Naive thymus-derived CD4-positive, alpha-beta T cell (primary cell): Measurements from ENCODE around the gene C2CD3. TPM values are rescaled to one million over a fixed set of nuclear protein-coding genes. Genes with fewer than 3 reads are reported as not detected.

Source experiments
- ATAC-seq: fragments of 150-1000 bp; cut with Tn5 transposase; 2 replicates; pipeline ENCODE4 v1.10.0; 2021; ENCODE audit warnings: mild to moderate bottlenecking, moderate library complexity
- CTCF ChIA-PET: fragments of 350-600 bp; sonication (Branson Sonifier 250); formaldehyde crosslinking; loops from one replicate; lab custom pipeline; 2021; ENCODE audit warnings: antibody characterized with exemption; lab: Charles Lee
- POLR2A ChIA-PET: fragments of 350-600 bp; sonication (Branson Sonifier 250); formaldehyde crosslinking; loops from one replicate; lab custom pipeline; 2021; ENCODE audit warnings: antibody characterized with exemption, inconsistent platforms; lab: Charles Lee
- DNase-seq, 9 donors: peaks; one replicate each; pipeline versions ENCODE4 v3.0.0 to v3.0.0-alpha.2; 2020 to 2022; ENCODE audit warnings: mixed read lengths in 1 of 9
- H3K27ac ChIP-seq: one replicate; pipeline ENCODE4 v1.7.0; 2013; ENCODE audit warnings: mild to moderate bottlenecking, low read depth, low read length, moderate library complexity
- H3K27me3 ChIP-seq, 2 donors: one replicate each; pipeline ENCODE4 v1.7.0; 2013; ENCODE audit warnings: low read length in 2 of 2, mild to moderate bottlenecking in 2 of 2, moderate library complexity in 2 of 2; ENCODE audit not compliant: control insufficient read depth in 2 of 2, insufficient read depth in 2 of 2
- H3K36me3 ChIP-seq, 3 experiments: 1 replicate in 2 of 3; 2 replicates in 1 of 3; pipeline ENCODE4 v1.7.0; 2013; ENCODE audit warnings: low read length in 3 of 3, mild to moderate bottlenecking in 3 of 3, moderate library complexity in 1 of 3; ENCODE audit not compliant: insufficient read depth in 3 of 3, control insufficient read depth in 2 of 3
- H3K4me1 ChIP-seq, 2 donors: one replicate each; pipeline ENCODE4 v1.7.0; 2013; ENCODE audit warnings: low read length in 2 of 2, mild to moderate bottlenecking in 2 of 2, moderate library complexity in 1 of 2; ENCODE audit not compliant: control insufficient read depth in 2 of 2, insufficient read depth in 2 of 2
- H3K4me3 ChIP-seq: 2 replicates; pipeline ENCODE4 v1.7.0; 2013; ENCODE audit warnings: mild to moderate bottlenecking, low read length
- H3K9me3 ChIP-seq, 3 experiments: 1 replicate in 2 of 3; 2 replicates in 1 of 3; pipeline ENCODE4 v1.7.0; 2013; ENCODE audit warnings: low read length in 3 of 3; ENCODE audit not compliant: control insufficient read depth in 2 of 3
- H3K27ac Mint-ChIP-seq, 9 donors: one replicate each; pipeline ENCODE4 v1.8.0; 2020 to 2022; ENCODE audit warnings: mixed read lengths in 9 of 9, mild to moderate bottlenecking in 8 of 9, moderate library complexity in 5 of 9, inconsistent platforms in 2 of 9
- H3K27me3 Mint-ChIP-seq, 5 donors: one replicate each; pipeline ENCODE4 v1.8.0; 2021 to 2022; ENCODE audit warnings: mixed read lengths in 5 of 5, mild to moderate bottlenecking in 1 of 5
- H3K36me3 Mint-ChIP-seq, 5 donors: one replicate each; pipeline ENCODE4 v1.8.0; 2020 to 2022; ENCODE audit warnings: mixed read lengths in 5 of 5, mild to moderate bottlenecking in 3 of 5, inconsistent platforms in 1 of 5
- H3K4me1 Mint-ChIP-seq, 7 donors: one replicate each; pipeline ENCODE4 v1.8.0; 2020 to 2022; ENCODE audit warnings: mixed read lengths in 7 of 7, mild to moderate bottlenecking in 3 of 7, inconsistent platforms in 1 of 7
- H3K4me3 Mint-ChIP-seq, 10 donors: one replicate each; pipeline ENCODE4 v1.8.0; 2020 to 2022; ENCODE audit warnings: mild to moderate bottlenecking in 10 of 10, mixed read lengths in 10 of 10, moderate library complexity in 6 of 10, inconsistent platforms in 2 of 10
- H3K9me3 Mint-ChIP-seq, 11 donors: one replicate each; pipeline ENCODE4 v1.8.0; 2020 to 2022; ENCODE audit warnings: mixed read lengths in 11 of 11, mild to moderate bottlenecking in 4 of 11, inconsistent platforms in 1 of 11, moderate library complexity in 1 of 11
- intact Hi-C, 2 donors: fragments of 100-400 bp; cut with micrococcal nuclease; formaldehyde crosslinking; loops; one replicate each; pipeline ENCODE4 v1.15.1; 2023
- polyA plus RNA-seq, 2 donors: library from polyadenylated mRNA; unstranded; fragments of 300-500 nt; fragmentation: Illumina TruSeq; gene quantifications; one replicate each; pipeline ENCODE4 v1.2.3, GENCODE V29; 2021
- total RNA-seq, 6 experiments: library from RNA in 5 of 6; stranded (reverse) in 5 of 6; gene quantifications; 1 replicate in 5 of 6; 2 replicates in 1 of 6; pipeline ENCODE4 v1.2.3 and lab custom pipeline; 2021 to 2026

Gene C2CD3
- total and polyA plus RNA-seq, 7 experiments from 2014 or later = 8.0 to 42.5 (median 34.6) TPM

DNA sequence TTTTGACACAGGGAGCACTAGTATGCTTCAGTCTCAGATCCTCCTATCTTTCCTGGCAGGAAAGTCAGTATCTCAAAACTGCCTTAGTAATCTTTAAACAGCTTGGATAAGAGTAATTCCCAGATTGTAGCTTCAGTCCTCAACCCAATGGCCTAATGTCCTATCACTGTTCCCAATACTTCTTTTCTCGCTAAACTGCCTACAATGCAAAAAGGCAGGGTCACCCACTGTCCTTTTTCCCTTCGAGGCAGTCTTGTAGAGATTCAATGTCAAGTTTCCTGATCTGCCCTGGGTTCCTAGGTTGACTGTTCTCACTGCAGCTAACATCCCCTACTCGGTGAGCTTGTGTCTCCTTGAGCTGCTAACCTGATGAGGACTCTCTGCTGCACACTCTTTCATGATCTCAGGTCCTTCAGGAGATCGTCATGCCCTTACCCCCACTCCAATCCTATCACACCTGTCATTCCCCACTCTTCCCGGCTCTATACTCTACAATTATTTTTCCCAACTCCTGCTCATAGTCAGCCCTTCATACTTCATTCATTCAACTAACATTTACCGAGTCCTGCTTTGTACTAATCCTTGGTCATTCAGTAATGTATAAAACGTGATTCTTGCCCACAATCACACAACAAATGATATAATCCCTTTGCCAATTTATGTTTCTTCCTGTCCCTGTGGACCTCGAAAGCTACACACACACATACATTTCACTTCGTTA is 904 bp downstream of the C2CD3 start:
- no peak overlapping the region for H3K27ac Mint-ChIP-seq
- no peaks in the 10 kb centered on the region for H3K27me3 ChIP-seq
- peak overlapping the region; percentile 76 for H3K27ac ChIP-seq
- H3K36me3 ChIP-seq = peaks cover 0 to 21% (median 0%) of the 10 kb centered on the region in 3 experiments
- intact Hi-C loops = loop anchor here (2.0 to 10.0 kb wide), 9 partner anchors 195 to 1735 kb away; partner anchors contain the start of genes ATG16L2 (in 1 of the 2), CLPB (in 1 of the 2), MRPL48 (in 1 of the 2) and NEU3 (in 1 of the 2)
- H3K4me3 Mint-ChIP-seq = no peak overlapping the region
- H3K4me1 ChIP-seq = peaks cover 30 to 32% of the 10 kb centered on the region in 2 donors
- no peaks in the 10 kb centered on the region for H3K9me3 ChIP-seq
- DNase-seq (no peak), ATAC-seq (no peak)
- H3K9me3 Mint-ChIP-seq = no peaks in the 10 kb centered on the region
- H3K36me3 Mint-ChIP-seq = peaks cover 0 to 26% (median 20%) of the 10 kb centered on the region in 5 donors
- H3K4me1 Mint-ChIP-seq = peaks cover 6 to 31% (median 18%) of the 10 kb centered on the region in 7 donors
- H3K27me3 Mint-ChIP-seq = no peaks in the 10 kb centered on the region
- ChIA-PET CTCF (interaction anchor here (1.0 kb wide), 1 partner anchor 86 kb away, joined by 3 read pairs; no protein-coding TSS in a partner anchor), POLR2A (interaction anchor here (0.6 to 1.7 kb wide), 9 partner anchors 8 to 1946 kb away, joined by 3 to 4 read pairs (median 3); no protein-coding TSS in a partner anchor)
- peak overlapping the region; percentile 73 for H3K4me3 ChIP-seq

- peaks cover 0 to 31% (median 0%) of the 10 kb centered on the region in 3 experiments for H3K36me3 ChIP-seq
- H3K27me3 ChIP-seq = no peaks in the 10 kb centered on the region
- no peaks in the 10 kb centered on the region for H3K9me3 Mint-ChIP-seq
- no peak overlapping the region for H3K4me3 ChIP-seq
- H3K27me3 Mint-ChIP-seq = no peaks in the 10 kb centered on the region
- no peaks in the 10 kb centered on the region for H3K9me3 ChIP-seq
- H3K4me1 Mint-ChIP-seq = peaks cover 5 to 25% (median 14%) of the 10 kb centered on the region in 7 donors
- peak overlapping the region in 6 of 10 donors; percentile 4 to 56 (median 38) for H3K4me3 Mint-ChIP-seq
- POLR2A ChIA-PET = no interaction called here
- H3K27ac ChIP-seq = no peak overlapping the region
- ATAC-seq = no peak
- intact Hi-C loops = no loop called here
- no peak for DNase-seq
- peaks cover 30 to 32% of the 10 kb centered on the region in 2 donors for H3K4me1 ChIP-seq
- CTCF ChIA-PET = no interaction called here
- H3K36me3 Mint-ChIP-seq = peaks cover 0 to 26% (median 13%) of the 10 kb centered on the region in 5 donors
- peak overlapping the region in 1 of 9 donors; percentile 2 for H3K27ac Mint-ChIP-seq
These were observed 2.0 kb downstream of the C2CD3 start for GRCh38 chr11:74168838-74169237.

DNA sequence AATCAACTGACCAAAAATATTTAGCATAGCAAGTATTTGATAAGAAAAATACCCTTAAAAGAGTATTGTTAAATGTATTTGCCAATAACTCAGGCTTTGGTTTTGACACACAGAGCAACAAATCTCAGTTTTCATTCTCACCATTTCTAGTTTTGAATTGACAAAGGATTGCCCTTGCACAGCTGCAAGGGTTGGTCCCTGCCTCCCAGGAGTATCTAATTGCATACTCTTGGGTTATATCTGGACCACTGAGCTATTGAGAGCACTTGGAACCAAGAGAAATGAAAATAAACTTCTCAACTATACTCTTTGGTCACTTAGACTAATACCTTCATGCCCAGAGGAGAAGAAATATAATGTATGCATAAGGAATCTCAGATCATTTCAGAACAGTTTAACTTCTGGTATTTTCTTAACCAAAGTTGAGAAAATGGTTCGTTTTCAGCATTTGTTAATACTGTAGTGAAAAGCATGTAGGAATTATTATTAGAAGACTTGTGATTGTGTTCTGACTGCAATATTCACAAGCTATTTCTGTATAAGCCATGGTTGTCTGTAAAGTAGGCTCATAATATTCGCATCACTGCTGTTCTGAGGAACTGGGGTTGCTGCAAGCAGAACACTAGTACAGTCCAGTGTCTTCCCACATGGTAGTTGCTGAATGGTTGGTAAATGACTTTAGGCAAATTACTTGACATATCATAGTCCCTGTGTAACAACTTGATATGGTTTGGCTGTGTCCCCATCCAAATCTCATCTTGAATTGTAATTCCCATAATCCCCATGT is 7.9 kb downstream of the C2CD3 start:
- CTCF ChIA-PET = no interaction called here

GRCh38 chr11:74159642-74160041 is 11.2 kb downstream of the C2CD3 start:
- Histone ChIP-seq H3K27ac (no peak overlapping the region), H3K4me1 (no peaks in the 10 kb centered on the region), H3K36me3 (peaks cover 0 to 18% (median 0%) of the 10 kb centered on the region in 3 experiments), H3K27me3 (no peaks in the 10 kb centered on the region), H3K9me3 (no peaks in the 10 kb centered on the region), H3K4me3 (no peak overlapping the region)
- H3K36me3 Mint-ChIP-seq = peaks cover 15 to 55% (median 29%) of the 10 kb centered on the region in 5 donors
- ChIA-PET POLR2A (interaction anchor here (0.7 kb wide), 1 partner anchor 50 kb away, joined by 3 read pairs; no protein-coding TSS in a partner anchor), CTCF (no interaction called here)
- ATAC-seq (no peak), DNase-seq (no peak)
- no peaks in the 10 kb centered on the region for H3K9me3 Mint-ChIP-seq
- no peak overlapping the region for H3K27ac Mint-ChIP-seq
- peaks cover 7 to 49% (median 27%) of the 10 kb centered on the region in 7 donors for H3K4me1 Mint-ChIP-seq
- no peak overlapping the region for H3K4me3 Mint-ChIP-seq
- intact Hi-C loops = no loop called here
- no peaks in the 10 kb centered on the region for H3K27me3 Mint-ChIP-seq

More for the DNA sequence above, 7.9 kb downstream of the C2CD3 start:
- Histone ChIP-seq H3K4me1 (peaks cover 0 to 1% of the 10 kb centered on the region in 2 donors), H3K27me3 (no peaks in the 10 kb centered on the region), H3K9me3 (no peaks in the 10 kb centered on the region), H3K36me3 (peaks cover 0 to 30% (median 0%) of the 10 kb centered on the region in 3 experiments), H3K27ac (no peak overlapping the region), H3K4me3 (no peak overlapping the region)
- peaks cover 11 to 49% (median 28%) of the 10 kb centered on the region in 7 donors for H3K4me1 Mint-ChIP-seq
- intact Hi-C loops = no loop called here
- H3K9me3 Mint-ChIP-seq = no peaks in the 10 kb centered on the region
- H3K27ac Mint-ChIP-seq = peak overlapping the region in 1 of 9 donors; percentile 41
- ATAC-seq (no peak), DNase-seq (no peak)
- no peak overlapping the region for H3K4me3 Mint-ChIP-seq
- POLR2A ChIA-PET = interaction anchor here (0.7 kb wide), 1 partner anchor 167 kb away, joined by 3 read pairs; no protein-coding TSS in a partner anchor
- H3K36me3 Mint-ChIP-seq = peaks cover 11 to 52% (median 35%) of the 10 kb centered on the region in 5 donors
- no peaks in the 10 kb centered on the region for H3K27me3 Mint-ChIP-seq

DNA sequence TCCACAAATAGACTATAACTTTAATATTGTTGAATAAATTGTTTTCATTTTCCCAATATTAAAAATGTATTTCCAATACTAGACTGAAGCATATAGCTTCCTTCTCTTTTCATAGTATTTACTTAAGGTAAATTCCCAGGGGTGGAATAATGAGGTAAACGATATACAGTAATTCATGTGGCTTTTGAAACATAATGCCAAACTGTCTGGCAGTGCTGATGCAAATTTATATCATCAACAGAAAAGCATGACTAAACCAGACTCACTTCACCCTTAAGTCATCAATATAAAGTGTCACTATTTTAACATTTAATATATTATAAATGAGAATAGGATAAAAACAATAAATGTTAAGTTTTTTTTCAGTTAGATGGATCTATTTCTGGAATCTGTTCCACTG is 13.6 kb downstream of the C2CD3 start:
- DNase-seq (no peak), ATAC-seq (no peak)
- no peak overlapping the region for H3K4me3 Mint-ChIP-seq
- H3K9me3 ChIP-seq = no peaks in the 10 kb centered on the region
- H3K4me1 ChIP-seq = no peaks in the 10 kb centered on the region
- no peak overlapping the region for H3K4me3 ChIP-seq
- peaks cover 0 to 7% (median 0%) of the 10 kb centered on the region in 3 experiments for H3K36me3 ChIP-seq
- no peak overlapping the region for H3K27ac Mint-ChIP-seq
- peaks cover 5 to 36% (median 24%) of the 10 kb centered on the region in 7 donors for H3K4me1 Mint-ChIP-seq
- ChIA-PET CTCF (no interaction called here), POLR2A (interaction anchor here (0.7 kb wide), 1 partner anchor 13 kb away, joined by 3 read pairs; no protein-coding TSS in a partner anchor)
- H3K27me3 ChIP-seq = no peaks in the 10 kb centered on the region
- peaks cover 15 to 65% (median 42%) of the 10 kb centered on the region in 5 donors for H3K36me3 Mint-ChIP-seq
- intact Hi-C loops = no loop called here
- no peaks in the 10 kb centered on the region for H3K27me3 Mint-ChIP-seq
- H3K27ac ChIP-seq = no peak overlapping the region
- peaks cover 0 to 2% (median 0%) of the 10 kb centered on the region in 11 donors for H3K9me3 Mint-ChIP-seq

DNA sequence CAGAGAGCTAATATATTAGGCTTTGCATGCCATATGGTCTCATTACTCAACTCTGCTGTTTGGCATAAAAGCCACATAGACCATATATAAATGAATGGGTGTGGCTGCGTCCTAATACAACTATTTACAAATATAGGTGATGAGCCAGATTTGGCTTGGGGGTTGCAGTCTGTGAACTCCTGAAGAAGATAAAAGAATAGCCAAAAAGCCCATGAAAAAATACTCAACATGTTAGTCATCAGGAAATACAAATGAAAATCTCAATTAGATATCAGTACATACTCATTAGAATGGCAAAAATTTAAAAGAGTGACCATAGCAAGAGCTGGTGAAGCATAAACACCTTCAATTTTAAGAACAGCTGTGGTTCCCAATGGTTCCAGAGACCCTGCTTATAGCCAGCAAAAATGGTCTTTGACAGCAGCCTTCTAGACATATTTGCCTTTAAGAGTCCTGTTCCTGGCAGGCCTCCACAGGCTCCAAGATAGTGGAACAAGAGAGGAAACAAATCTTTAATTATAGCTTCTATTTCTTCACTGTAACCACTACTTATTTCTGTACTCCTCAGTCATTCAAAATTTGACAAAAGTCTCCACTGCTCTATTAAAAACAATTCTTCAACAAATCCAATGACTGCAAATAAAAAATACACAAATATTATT is 16.1 kb downstream of the C2CD3 start:
- DNase-seq = no peak
- Mint-ChIP-seq H3K27me3 (no peaks in the 10 kb centered on the region), H3K36me3 (peaks cover 5 to 55% (median 34%) of the 10 kb centered on the region in 5 donors), H3K4me3 (no peak overlapping the region), H3K4me1 (peaks cover 0 to 21% (median 13%) of the 10 kb centered on the region in 7 donors), H3K9me3 (peaks cover 0 to 2% (median 0%) of the 10 kb centered on the region in 11 donors), H3K27ac (no peak overlapping the region)
- Histone ChIP-seq H3K36me3 (peaks cover 0 to 7% (median 0%) of the 10 kb centered on the region in 3 experiments), H3K27ac (no peak overlapping the region), H3K27me3 (no peaks in the 10 kb centered on the region), H3K4me3 (no peak overlapping the region), H3K9me3 (no peaks in the 10 kb centered on the region), H3K4me1 (no peaks in the 10 kb centered on the region)
- no peak for ATAC-seq
- intact Hi-C loops = no loop called here
- ChIA-PET CTCF (no interaction called here), POLR2A (no interaction called here)
